Fibroblast of lung (primary cell): ENCODE results near the gene IL32.

Experiments
- EZH2 ChIP-seq: IDR thresholded peaks from 2 replicates; pipeline ENCODE4 v1.5.1; 2012; ENCODE audit warnings: low read length, control low read depth, mild to moderate bottlenecking; ENCODE audit errors: missing control alignments
- TF ChIP-seq, protein P1 (sequence below), 2 donors: IDR thresholded peaks in 1 of 2; conservative IDR thresholded peaks in 1 of 2; 1 replicate in 1 of 2; 2 replicates in 1 of 2; pipeline ENCODE4 v1.5.1; 2011 to 2012; ENCODE audit warnings: low read length in 2 of 2, control low read depth in 1 of 2, inconsistent platforms in 1 of 2, low read depth in 1 of 2, mild to moderate bottlenecking in 1 of 2

- TF ChIP-seq, protein P1, sequence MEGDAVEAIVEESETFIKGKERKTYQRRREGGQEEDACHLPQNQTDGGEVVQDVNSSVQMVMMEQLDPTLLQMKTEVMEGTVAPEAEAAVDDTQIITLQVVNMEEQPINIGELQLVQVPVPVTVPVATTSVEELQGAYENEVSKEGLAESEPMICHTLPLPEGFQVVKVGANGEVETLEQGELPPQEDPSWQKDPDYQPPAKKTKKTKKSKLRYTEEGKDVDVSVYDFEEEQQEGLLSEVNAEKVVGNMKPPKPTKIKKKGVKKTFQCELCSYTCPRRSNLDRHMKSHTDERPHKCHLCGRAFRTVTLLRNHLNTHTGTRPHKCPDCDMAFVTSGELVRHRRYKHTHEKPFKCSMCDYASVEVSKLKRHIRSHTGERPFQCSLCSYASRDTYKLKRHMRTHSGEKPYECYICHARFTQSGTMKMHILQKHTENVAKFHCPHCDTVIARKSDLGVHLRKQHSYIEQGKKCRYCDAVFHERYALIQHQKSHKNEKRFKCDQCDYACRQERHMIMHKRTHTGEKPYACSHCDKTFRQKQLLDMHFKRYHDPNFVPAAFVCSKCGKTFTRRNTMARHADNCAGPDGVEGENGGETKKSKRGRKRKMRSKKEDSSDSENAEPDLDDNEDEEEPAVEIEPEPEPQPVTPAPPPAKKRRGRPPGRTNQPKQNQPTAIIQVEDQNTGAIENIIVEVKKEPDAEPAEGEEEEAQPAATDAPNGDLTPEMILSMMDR (conservative IDR thresholded peaks at IDR 0.05 in 1 of 2, IDR thresholded peaks at IDR 0.05 in 1 of 2; ENCODE audit: low read depth in 1 of 2, low read length in 2 of 2) = no peak
- no peak for TF ChIP-seq EZH2
These were observed 49.4 kb upstream of the IL32 start for GRCh38 chr16:3015865-3016521.
